DMS53 treated with DMSO at 0.1 percent for 48 hours (cell line): Measurements from ENCODE around the gene UXS1.

Experiments
- DNase-seq: peaks from one replicate; lab custom pipeline; 2025; ENCODE audit not compliant: unreplicated experiment; lab: John Stamatoyannopoulos, UW

UXS1 gene

DNA sequence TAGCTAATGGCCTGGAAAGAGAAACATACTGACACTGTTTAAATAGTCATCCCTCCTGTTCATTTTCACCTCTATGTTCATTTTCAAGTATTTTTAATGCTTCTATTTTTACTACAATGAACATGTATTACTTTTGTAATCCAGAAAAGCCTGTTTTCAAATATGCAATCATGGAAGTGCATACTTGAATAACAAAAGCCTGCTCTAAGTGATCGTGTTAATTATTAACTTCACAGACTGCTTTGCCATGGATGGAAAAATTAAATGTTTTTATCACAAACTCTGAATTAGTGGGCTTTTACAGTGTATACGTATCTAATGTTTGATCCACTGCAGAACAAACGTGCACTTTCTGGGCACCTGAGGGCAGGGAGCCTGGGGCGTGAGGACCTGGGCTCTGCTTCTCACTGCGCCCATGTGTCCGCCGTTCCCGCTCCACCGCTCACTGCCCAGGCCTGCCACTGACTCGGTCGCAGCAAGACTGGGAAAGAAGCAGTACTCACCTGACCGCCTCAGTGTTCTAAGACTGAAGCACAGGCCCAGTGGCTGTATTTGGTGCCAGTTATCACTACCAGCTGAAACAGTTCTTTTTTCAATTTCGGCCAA lies 80.6 kb downstream of the UXS1 start:
- peak; percentile 92 for DNase-seq

DNA sequence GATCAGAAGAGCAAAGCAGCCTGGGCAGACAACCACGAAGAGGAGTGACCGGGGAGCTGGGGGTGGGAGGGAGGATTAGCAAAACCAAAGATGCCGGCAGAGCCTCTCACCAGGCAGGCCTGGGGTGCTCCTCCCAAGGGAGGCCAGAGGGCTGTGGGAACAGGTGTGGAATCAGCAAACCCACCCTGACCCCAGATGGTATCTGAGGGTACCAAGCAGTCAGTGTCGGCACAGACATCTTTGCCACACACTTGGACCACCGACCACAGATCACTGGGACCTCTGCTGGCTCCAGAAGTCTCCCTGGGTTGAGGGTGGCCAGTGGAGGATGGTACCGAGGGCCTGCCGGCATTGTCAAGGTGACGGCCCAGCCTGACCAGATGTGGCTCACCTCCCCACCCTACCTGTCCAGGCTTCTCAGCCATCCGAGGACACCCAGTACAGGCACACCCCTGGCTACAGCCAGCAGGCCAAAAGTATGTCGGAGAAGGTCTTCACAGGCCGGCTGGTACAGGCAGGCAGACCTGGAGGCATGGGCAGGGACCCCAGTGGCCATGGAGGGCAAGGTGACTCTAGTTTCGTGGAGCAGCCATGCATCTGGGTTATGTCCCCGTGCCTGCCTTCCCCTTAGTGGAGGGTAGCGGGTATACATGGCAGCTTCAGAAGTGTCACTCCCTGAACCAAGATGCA lies 82.1 kb downstream of the UXS1 start:
- DNase-seq, result no peak

DNA sequence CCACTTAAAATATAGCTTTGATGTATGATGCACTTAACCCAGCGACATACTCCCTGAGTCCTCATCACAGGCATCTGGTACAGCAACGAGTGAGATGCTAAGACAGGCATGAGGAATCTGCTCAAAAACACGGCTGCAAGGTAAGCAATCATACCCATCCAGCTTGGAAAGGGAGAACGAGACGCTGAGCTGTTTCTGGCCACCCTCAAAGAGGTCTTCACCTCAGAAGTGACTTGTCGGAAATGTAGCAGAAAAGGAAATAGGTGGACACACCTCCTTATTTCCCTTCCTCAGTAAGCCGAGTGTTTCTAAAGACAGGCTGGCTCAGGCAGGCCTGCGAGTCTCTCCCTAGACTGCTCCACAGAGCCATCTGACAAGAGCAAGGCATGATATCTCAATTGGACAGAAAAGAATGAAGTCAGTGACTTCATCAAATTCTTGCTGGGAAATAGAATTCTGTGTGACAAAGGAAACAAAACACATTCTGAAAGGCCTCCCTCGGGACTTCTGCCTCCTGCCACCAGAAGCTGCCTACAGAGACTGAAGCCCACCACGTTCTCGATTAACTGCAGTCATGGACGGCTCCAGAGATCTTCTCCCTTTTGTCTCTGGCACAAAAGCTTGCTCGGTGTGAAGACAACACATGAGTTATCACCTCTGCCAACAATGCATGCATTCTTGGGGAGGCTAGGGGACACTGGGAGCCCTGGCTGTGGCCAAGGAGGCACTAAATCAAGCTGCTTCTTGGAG lies 84.3 kb downstream of the UXS1 start:
- no peak for DNase-seq

DNA sequence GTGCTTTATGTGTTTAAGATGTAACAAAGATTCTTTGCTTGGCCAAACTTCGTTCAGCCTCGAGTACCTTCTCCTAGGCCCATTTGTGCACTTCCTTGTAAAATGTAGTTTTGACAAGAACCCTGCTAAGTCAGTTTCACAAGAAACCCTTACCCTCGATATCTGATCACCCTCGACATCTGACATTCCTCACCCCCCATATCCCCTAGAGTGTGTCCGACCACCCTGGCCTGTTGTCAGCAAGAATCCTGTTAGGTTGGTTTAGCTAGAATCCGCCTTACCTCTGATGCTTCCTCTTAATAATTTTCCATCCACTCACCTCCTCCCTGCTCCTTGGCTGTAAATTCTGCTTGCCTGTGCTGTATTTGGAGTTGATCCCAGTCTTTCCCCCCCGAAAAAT lies 85.3 kb downstream of the UXS1 start:
- no peak for DNase-seq

DNA sequence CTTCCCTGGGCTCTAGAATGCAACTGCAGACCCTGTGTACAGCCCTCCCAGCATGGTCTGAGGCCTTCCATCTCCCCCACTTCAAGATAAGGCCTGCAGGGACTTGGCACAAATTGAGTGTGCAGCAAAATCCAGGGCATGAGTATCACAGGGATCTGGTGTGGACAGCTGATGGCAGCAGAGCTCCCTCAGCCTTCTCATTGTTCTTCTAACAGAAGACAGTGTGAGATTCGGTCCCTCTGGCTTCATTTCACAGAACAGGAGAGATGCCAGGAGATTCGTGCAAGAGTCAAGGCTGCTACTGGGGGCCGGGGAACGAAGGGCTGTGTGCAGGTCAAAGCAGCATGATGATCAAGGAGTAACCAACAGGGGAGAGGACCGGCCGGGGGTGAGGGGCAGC lies 85.8 kb downstream of the UXS1 start:
- no peak for DNase-seq

DNA sequence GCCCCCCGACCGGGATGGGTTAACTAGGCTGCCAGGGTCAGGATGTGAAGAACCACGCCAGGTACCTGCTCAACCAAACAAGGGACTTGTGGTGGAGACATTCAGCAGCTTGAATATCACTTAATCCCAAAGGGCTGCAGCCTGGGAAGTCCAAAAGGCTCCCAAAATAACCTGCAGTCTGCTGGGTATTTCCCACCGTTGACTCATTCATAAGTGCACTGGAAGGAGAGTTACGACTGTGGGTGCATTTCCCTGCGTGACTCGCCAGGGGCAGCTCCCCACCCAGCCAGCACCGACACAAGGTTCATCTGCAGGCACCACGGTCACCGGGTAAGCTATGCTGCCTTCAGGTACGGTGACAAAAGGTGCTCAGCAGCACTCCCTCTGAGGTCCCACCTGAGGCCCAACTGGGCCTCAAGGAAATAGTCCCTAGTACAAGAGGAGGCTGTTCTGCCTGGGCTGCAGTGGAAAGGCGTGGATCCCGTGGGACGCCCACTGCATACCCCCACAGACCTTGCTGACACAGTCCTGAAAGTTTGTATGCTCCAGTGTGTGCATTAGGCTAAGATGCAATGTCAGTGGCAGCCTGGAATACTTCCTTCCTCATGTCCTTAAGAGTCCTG lies 86.5 kb downstream of the UXS1 start:
- no peak for DNase-seq

DNA sequence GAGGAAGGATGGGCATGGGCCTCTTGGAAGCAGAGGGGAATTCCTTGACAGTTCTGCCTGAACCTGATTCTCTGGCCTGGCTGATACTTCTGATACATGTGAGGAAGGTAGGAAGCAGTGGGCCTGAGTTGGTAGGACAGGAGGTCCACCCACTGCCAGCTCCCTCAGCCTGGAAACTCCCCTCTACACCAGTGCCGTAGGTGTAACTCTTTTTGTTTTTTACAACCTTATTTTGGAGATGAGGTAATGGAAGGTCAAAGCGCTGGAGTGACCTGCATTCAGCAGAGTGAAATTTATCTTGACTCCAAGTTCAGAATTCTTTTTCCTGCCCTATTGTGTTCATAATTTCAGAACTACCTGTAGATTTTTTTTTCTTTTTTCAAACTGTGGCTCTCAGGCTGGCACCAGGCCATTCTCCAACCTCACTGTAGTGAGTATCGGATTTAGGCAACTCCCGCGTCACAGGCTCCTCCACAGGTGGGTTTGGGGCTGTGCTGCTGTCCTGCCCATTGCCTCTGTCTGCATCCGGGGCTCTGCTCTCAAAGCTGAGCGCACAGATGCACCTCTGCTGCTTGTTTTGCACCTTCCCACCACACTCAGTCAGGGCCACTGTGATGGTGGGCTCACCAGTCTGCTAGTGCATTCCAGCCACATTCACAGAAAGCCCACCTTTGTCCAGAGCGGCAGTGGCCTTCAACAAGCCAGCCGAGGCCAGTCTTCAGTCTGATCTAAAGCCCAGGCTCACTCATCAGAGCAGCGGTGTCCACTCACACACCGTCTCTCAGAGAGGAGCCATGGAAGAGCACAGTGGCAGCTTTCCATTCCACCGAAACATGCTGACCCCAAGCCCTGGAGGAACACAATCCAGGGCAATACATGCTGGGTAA lies 87.2 kb downstream of the UXS1 start:
- DNase-seq, result no peak

DNA sequence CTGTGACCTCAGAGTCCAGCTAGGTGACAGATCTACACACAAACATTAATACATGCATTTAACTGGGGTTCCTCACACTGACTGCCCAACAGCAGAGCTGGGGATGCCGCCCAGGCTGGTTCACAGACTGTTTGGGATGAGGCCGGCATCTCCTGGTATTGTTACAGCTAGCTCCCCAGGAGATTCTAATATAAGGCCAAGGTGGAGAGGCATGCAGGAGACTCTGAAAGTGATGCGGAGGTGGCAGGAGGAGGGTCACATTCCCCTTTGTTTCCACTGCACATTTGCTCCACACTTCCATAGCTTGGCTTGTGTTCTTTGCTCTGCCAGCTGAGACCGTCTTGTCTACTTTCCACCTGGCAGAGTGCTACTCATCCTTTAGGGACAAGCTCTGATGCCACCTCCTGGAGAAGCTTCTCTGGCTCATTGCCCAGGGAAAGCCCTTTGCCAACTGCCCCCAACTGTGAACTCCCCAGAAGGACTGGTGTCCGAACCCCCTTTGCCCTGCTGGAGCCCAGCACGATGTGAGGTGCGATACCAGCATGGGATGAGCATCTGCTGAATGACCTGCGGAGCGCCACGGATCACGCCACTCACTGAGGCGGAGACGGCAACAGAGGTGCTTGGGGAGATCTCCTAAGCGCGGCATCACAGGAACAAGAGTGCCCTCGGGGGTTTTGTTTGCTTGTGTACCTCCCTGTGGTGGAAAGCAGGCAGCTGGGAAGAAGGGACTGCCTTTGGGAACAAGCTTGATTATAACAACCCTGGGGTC lies 88.8 kb downstream of the UXS1 start:
- DNase-seq, result no peak

DNA sequence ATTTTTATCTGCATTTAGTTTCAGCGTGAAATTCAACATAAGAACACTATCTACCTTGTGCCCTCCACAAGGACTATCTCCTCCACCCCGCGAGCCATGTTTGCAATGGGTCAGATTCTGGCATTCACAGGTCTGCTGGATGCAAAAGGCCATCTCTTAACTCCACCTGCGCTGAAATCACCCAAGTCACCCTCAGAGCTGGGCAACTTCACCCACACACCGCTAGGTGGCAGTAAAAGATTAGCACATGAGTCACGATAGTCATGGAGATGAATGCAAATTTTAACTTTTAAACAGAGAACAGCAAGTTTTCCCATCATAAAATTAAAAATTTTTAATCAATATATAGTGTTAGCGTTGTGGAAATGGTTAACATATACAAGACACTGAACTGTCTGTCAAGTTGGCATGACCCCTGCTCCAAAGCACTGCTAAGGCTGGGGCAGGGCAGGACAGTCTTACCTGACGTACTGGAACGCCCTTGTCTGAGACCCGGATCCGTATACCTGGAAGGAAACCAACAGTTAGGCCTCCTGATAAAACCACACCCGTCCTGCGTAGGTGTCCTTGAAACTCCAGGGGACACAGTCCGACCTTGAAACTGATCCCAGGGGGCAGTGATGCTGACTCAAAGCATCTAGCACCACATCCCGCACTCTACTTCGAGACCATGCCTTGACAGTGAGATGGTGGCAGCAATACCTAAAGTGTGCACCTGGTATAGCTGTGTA lies 89.6 kb downstream of the UXS1 start:
- DNase-seq, result peak; percentile 70

DNA sequence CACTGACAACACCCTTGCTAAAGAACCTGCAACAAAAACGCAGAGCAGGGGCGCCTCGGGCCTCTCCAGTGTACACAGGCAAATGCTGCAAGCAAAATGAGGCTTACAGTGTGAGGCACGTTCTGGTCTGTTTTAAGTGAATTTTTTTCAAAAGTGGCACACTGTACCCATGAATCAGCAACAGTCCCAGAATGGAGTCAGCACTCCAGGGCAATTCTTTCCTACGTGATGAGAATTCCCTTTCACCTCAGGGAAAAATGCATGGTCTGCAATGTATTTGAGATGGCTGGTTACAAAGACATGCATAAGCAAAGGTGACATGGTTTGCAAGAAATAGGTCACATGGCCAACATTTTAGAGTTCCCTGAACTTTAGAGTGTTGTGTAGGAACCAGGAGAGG lies 94.4 kb downstream of the UXS1 start:
- DNase-seq, result no peak

DNA sequence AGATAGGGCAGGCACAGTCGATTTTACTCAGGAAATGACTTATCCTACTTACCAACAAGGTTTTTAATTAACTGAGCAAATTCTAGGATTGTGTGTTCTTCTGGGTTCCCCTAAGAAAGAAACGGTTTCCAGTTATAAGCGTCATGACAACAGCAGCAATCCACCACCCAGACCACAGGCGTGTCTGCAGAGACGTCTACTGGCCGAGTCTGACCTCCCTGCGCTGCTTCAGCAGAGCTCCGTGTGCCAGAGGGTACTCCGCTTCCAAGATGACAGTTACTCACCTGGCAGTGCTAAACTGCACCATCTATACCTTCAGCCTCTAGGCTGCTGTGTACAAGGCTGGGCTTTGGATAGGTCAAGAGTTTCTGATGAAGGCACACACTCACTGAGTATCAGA lies 95.4 kb downstream of the UXS1 start:
- DNase-seq, result no peak

DNA sequence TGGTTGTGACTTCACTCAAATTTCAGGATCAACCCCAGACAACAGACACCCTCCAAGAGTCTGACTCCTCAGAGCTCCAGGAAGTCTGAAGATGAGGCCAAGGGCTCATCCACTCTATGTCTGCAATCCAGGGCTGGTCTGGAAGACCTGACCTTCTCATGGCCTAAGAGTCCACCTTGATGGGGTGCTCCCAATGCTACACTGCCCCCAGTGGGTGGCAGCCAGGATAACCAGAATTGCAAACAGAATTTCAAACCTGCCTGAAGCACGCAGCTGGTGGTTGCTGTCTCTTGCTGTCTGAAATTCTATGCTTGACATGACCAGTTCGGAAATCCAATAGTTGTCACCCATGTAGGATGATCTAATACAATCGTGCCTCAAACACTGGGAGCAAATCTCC lies 96.0 kb downstream of the UXS1 start:
- no peak for DNase-seq

DNA sequence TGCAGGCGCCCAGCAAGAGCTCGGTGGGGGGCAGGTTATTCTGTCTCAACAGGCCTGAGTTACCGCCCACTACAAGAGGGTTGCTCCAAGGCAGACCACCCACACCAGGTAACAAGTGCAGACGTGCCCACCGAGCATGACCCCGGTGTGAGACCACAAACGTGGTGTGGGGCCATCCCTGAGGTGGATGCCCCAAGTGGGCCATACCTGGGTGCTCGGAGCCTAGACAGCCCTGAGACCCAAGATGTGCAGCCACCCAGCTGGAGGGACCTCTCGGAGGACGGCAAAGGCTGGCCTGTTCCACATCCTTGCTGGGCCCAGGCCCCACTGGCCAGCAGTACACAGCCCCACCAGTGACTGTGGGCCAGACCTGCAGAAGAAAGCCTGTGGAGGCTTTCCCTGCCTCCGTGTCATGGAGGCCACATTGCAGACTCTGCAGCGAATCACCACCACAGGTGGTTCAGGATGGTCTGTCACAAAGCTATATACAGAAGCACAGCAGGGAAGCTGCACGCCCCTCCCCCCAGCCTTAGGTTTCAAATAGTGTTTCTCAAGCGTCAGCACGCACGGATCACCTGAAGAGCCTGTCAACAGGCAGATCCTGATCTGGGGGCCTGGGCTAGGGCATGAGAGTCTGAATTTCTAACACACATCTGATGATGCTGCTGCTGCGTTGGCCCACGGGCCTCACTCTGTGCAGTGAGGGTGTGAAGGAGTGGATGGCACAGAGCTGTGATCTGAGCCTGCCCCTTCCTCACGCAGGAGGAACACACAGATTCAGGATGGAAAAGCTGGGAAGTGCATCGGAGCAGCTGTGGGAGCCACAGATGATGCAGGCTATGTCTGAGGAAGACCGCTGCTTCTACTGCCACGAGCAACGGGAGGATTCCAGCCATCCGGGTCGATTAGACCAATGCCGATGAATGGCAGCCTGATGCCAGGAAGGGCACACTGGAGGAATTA lies 96.8 kb downstream of the UXS1 start:
- DNase-seq, result no peak

DNA sequence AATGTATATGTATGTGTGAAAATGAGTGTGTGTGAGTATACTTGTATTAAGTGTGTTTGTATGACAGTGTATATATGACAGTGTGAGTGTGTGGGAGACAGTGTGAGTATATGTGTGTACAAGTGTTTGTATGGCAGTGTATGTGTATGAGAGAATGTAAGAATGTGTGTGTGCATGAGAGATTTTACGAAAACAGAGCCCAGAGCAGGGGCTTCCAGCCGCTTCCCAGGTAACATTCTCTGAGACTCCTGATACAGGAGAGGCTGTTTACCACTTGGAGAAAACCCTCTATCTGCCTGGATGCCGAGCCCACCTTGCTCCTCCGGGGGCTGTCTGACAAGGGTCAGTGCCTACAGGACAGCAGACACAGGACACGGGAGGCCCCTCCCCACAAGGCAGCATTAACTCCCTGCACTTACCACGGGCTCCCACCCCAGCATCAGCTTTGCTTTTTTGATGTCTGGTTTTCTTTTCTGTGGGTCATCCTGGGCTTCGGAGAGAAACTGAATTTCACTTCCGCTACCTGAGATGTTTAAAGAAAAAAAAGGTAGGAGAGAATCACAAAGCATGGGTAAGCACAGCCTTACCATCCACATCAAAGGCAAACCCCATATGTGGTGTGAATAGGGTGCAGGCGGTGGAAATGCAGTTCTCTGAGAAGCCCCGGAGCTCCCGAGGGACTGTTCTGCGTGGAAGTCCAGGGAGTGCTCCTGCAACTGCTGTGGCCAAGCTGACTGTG lies 97.6 kb downstream of the UXS1 start:
- DNase-seq, result no peak

DNA sequence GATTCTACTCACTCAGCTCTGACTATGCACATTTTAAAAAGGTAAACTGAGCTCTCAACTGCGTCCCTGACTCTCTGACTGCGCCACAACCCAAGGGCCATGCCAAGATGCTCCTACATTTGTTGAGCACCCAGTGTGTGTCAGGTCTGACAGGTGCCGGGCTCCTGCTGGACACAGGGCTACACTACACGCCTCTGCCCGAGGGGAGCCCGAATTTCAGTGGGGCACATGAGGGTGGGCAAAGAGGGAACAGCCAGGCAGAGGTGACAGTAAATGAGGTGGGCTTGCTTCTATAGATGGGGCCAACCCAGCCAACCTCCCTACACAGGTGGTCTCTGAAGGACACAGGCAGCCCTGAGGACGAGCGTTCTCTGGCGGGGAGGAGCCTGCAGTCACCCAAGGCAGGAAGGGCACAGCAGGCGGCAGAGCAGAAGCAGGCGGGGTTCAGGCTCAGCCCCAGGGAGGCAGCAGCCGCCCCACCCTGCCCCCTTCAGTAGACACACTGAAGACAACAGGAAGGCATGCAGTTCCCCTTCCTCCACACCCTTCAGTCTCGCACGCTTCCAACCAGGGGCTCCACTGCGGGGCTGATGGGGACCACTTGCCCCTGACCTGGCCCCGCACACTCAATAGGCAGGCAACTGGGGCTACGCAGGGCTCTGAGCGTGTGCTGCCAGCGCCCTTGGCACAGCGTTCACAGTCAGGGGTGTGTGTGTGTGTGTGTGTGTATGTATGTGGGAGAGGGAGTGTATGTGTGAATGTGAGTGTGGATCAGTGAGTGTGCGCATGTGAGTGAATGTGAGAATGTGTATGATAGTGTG lies 98.4 kb downstream of the UXS1 start:
- DNase-seq, result no peak

DNA sequence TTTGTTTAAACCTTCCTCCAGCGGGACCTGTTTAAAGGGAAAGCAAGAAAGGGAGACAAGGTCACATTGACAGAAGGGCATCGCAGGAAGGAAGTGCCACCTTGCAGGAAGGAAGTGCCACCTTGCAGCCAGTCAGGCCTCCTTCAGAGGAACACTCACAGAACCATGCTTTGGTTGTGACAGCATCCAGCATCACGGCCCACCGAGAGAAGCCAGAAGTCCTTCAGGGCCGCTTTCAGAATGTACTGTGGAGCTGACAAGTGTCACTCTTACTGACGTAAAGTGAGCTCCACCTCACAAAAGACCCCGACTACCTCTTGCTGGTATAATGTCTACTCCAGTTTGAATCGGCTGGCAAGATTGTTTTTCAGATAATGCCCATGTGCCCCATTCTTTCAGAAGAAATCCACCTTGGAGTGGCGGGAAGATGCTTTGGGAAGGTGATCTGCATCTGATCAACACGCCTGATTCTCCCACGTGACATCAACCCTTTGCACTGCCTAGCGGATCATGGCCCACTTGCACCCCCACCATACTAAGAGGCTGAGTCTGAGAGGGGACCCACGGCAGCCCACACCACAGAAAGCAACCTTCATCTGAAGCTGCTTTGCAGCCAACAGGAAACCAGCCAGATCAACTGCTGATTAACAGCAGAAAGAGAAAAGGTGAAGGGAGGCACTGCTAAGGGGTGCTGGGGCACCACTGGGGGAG lies 99.8 kb downstream of the UXS1 start:
- no peak for DNase-seq
